GM23248 (cell line): ENCODE data around the gene DONSON. TPM values are rescaled to one million over a fixed set of nuclear protein-coding genes. Genes with fewer than 3 reads are reported as not detected.
"Not testable (repeated sequence)": the region's sequence is repeated elsewhere in the genome, so short reads cannot be mapped to it uniquely, and the experiment has no call there.

Source experiments
- DNase-seq: peaks from one replicate; pipeline ENCODE4 v3.0.0-alpha.2; 2015
- H2AFZ ChIP-seq: fragments of 200-600 bp; sonication (generic); 2 replicates; pipeline ENCODE4 v1.6.1; 2016; ENCODE audit warnings: antibody characterized with exemption
- H3F3A ChIP-seq: fragments of 200-600 bp; sonication (generic); 2 replicates; pipeline ENCODE4 v1.6.1; 2016; ENCODE audit warnings: mild to moderate bottlenecking, antibody characterized with exemption, mixed run types; ENCODE audit not compliant: insufficient read depth
- H3K27ac ChIP-seq: fragments of 200-600 bp; sonication (generic); 2 replicates; pipeline ENCODE4 v1.5.1; 2016; ENCODE audit warnings: mild to moderate bottlenecking
- H3K27me3 ChIP-seq: fragments of 200-600 bp; sonication (generic); replicated peaks from 2 replicates; pipeline ENCODE4 v1.6.1; 2016; ENCODE audit warnings: mild to moderate bottlenecking; ENCODE audit not compliant: insufficient read depth
- H3K36me3 ChIP-seq: fragments of 200-600 bp; sonication (generic); 2 replicates; pipeline ENCODE4 v1.6.1; 2016; ENCODE audit warnings: low read depth, mild to moderate bottlenecking
- H3K4me1 ChIP-seq: fragments of 200-600 bp; sonication (generic); 2 replicates; pipeline ENCODE4 v1.6.1; 2016; ENCODE audit warnings: mild to moderate bottlenecking; ENCODE audit not compliant: insufficient read depth
- H3K4me2 ChIP-seq: fragments of 200-600 bp; sonication (generic); one replicate; pipeline ENCODE4 v1.6.1; 2016; ENCODE audit warnings: mild to moderate bottlenecking; ENCODE audit not compliant: unreplicated experiment
- H3K4me3 ChIP-seq: fragments of 200-600 bp; sonication (generic); 2 replicates; pipeline ENCODE4 v1.5.1; 2016; ENCODE audit warnings: mild to moderate bottlenecking
- H3K79me2 ChIP-seq: fragments of 200-600 bp; sonication (generic); 2 replicates; pipeline ENCODE4 v1.6.1; 2016; ENCODE audit warnings: mild to moderate bottlenecking; ENCODE audit not compliant: insufficient read depth
- H3K9ac ChIP-seq: fragments of 200-600 bp; sonication (generic); 2 replicates; pipeline ENCODE4 v1.6.1; 2016; ENCODE audit warnings: mild to moderate bottlenecking
- H3K9me2 ChIP-seq: fragments of 200-600 bp; sonication (generic); 2 replicates; pipeline ENCODE4 v1.6.1; 2016; ENCODE audit warnings: mixed run types, mild to moderate bottlenecking, moderate library complexity; ENCODE audit not compliant: insufficient read depth
- H3K9me3 ChIP-seq: fragments of 200-600 bp; sonication (generic); one replicate; pipeline ENCODE4 v1.6.1; 2017; ENCODE audit warnings: low read depth
- H4K20me1 ChIP-seq: fragments of 200-600 bp; sonication (generic); 2 replicates; pipeline ENCODE4 v1.6.0; 2016; ENCODE audit not compliant: insufficient read depth
- EZH2 ChIP-seq: fragments of 200-600 bp; sonication (generic); IDR thresholded peaks from 2 replicates; pipeline ENCODE4 v1.6.1; 2018; ENCODE audit warnings: antibody characterized with exemption, mild to moderate bottlenecking; ENCODE audit not compliant: insufficient read depth, poor library complexity, severe bottlenecking
- EZH2phosphoT487 ChIP-seq: fragments of 200-600 bp; sonication (generic); IDR thresholded peaks from 2 replicates; pipeline ENCODE4 v1.6.1; 2018; ENCODE audit warnings: antibody characterized with exemption, moderate library complexity, mild to moderate bottlenecking, low read depth; ENCODE audit not compliant: insufficient read depth
- WGBS, 2 experiments: methylation state at CpG; one replicate each; pipeline ENCODE4 v1.1.6; 2015 to 2017; ENCODE audit warnings: low lambda C conversion rate in 2 of 2, low coverage in 1 of 2; ENCODE audit errors: missing lambda C conversion rate in 2 of 2; 5-methylcytosine and 5-hydroxymethylcytosine counted together
- in situ Hi-C: fragments of 300-500 bp; cut with MboI; formaldehyde crosslinking; loops from 2 replicates; pipeline ENCODE4 v1.15.0; 2020
- polyA plus RNA-seq: library from polyadenylated mRNA; unstranded; fragments of >200 nt; fragmentation: Nextera tagmentation; extraction: Ambion mirVana; gene quantifications from 2 replicates; pipeline ENCODE4 v1.2.1, GENCODE V29; 2016
- total RNA-seq: library from RNA; depleted of rRNA; stranded (reverse); fragments of >200 nt; shearing (Covaris generic); gene quantifications from 2 replicates; pipeline ENCODE4 v1.2.3, GENCODE V29; 2014; rRNA removed

Gene DONSON
- 13.2 and 18.2 TPM in 2 replicates for total RNA-seq
- 14.1 and 16.8 TPM in 2 replicates for polyA plus RNA-seq

DNA sequence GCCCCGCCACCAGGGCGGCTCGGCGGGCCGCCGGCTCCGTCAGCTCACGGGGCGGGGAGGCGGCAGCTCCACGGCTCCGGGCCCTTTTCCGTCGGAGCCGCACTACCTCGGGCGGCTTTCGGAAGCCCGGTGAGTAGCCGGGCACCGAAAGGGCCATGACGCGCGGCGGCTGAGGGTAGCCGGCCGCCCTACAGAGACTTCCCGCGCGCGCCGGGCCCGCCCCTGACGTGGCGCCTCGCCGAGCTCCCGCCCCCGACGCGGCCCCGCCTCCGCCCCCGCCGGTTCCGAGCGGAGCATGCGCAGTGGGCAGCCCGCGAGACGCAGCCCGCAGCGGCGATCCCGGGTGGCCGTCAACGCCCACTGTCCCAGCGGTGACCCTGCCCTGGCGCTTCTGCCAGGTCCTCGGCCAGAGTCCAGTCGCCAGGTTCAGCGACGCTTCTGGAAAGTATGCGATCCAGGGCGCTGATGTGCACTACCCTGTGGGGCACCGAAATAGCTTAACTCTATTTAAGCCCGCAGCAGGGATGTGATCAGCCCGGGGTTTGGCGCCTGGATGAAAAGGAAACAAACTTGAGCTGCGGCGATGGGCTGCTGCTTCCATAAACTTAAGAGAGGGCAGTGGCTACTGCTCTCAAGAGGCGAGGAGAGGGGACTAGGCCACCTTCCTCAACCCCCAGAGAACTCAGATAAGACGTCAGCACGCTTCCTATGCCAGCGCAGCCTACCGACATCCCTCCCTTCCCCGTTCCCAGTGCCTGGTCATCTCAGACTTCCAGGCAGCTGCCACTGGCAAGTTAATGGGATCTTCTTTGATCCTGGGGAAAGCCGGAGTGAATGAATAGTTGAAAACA is at the start of gene DONSON:
Gene DONSON, minus strand, starts transcription at position 200 of the 851 bp plus-strand sequence. Its CDS starts 43 bp downstream, at position 157.
- in situ Hi-C loops, result no loop called here
- H3K4me1 ChIP-seq, result peaks cover 14% of the 10 kb centered on the region
- H3F3A ChIP-seq, result peaks cover 22% of the 10 kb centered on the region
- H3K9me2 ChIP-seq, result no peaks in the 10 kb centered on the region
- peak within 1 kb of the TSS; percentile 90 for H2AFZ ChIP-seq
- peak within 1 kb of the TSS; percentile 90 for H3K4me2 ChIP-seq
- H3K79me2 ChIP-seq, result peaks cover 41% of the 10 kb centered on the region
- H3K27me3 ChIP-seq, result no peaks in the 10 kb centered on the region
- H3K9ac ChIP-seq, result peak within 1 kb of the TSS; percentile 91
- no peaks in the 10 kb centered on the region for H4K20me1 ChIP-seq
- 1 to 2% methylated on average over 37 of the region's 78 CpGs for WGBS, 2 experiments
- peaks cover 14% of the 10 kb centered on the region; the same call in 1 of the 2 replicates for H3K36me3 ChIP-seq
- no peaks in the 10 kb centered on the region for H3K9me3 ChIP-seq
- peak within 1 kb of the TSS; percentile 83 for H3K4me3 ChIP-seq
- peak; percentile 92 for DNase-seq
- H3K27ac ChIP-seq, result peak within 1 kb of the TSS; percentile 91
- TF ChIP-seq EZH2 (no peak), EZH2phosphoT487 (no peak)

DNA sequence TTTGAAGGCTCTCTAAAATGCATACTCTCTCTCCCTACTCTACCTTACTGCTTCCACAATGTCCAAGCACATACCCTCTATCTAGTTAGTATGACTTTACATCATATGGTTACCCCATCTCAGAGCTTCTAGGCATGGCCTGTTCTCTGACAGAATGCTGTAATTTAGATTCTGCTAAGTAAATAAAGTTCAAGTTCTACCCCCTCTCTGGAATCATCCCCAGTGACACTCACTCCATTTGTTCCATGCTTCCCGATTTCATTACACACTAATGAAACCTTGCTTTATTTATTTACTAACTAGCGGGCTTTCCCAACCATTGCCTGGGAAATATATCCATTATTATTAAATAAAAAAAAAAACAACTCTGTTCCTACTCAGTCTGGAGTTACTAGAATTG is 45.8 kb upstream of the DONSON start:
- Histone ChIP-seq H3K4me3 (no peak overlapping the region), H2AFZ (no peak overlapping the region), H4K20me1 (no peaks in the 10 kb centered on the region), H3K9me2 (no peaks in the 10 kb centered on the region), H3F3A (no peaks in the 10 kb centered on the region), H3K27me3 (no peaks in the 10 kb centered on the region), H3K27ac (no peak overlapping the region), H3K4me1 (no peaks in the 10 kb centered on the region), H3K4me2 (no peak overlapping the region), H3K9me3 (no peaks in the 10 kb centered on the region), H3K9ac (no peak overlapping the region), H3K36me3 (peaks cover 25% of the 10 kb centered on the region), H3K79me2 (peaks cover 77% of the 10 kb centered on the region)
- in situ Hi-C loops, result no loop called here
- DNase-seq, result no peak
- no peak for TF ChIP-seq EZH2
- TF ChIP-seq EZH2phosphoT487, result no peak
- WGBS, 2 experiments, result 96 to 98% methylated on average over 2 of the region's 2 CpGs

DNA sequence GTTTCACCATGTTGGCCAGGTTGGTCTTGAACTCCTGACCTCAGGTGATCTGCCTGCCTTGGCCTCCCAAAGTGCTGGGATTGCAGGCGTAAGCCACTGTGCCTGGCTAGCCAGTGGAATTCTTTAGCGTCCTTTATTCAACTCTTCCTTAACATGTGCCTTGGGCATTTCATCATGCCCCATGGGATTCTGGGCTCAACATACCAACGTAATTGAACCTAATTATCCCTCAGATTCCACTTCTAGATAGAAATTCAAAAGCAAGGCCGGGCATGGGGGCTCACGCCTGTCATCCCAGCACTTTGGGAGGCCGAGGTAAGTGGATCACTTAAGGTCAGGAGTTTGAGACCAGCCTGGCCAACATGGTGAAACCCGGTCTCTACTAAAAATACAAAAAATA is 37.7 kb upstream of the DONSON start:
- in situ Hi-C loops, H4K20me1 ChIP-seq, H3K9ac ChIP-seq, H3K4me2 ChIP-seq, H3K9me3 ChIP-seq, DNase-seq, H2AFZ ChIP-seq, H3K9me2 ChIP-seq, H3F3A ChIP-seq, H3K4me1 ChIP-seq, H3K4me3 ChIP-seq, H3K27ac ChIP-seq, H3K27me3 ChIP-seq: not testable (repeated sequence)
- 95 to 98% methylated on average over 7 of the region's 7 CpGs for WGBS, 2 experiments
- Histone ChIP-seq H3K36me3 (peaks cover 36% of the 10 kb centered on the region), H3K79me2 (peaks cover 18% of the 10 kb centered on the region; the same call in 1 of the 2 replicates)

DNA sequence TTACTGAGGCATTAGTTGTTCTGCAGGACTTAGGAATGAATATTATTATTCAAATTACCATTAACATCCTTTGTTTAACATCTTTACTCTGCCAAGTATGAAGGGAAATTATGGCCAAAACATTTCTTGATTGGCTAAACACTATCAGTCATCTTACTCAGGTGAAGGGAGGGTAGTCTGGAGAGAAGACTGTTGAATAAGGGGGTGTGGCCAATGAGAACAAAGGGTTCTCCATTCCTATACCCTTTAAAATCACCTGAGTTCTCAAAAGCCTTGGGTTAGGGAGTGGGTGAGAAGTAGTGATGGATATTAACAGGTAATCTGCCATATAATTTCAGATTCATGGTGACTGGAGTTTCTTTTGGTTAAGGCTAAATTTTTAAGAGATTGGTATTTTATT is 33.8 kb upstream of the DONSON start:
- TF ChIP-seq EZH2, result no peak
- TF ChIP-seq EZH2phosphoT487, result no peak
- Histone ChIP-seq H4K20me1 (no peaks in the 10 kb centered on the region), H3F3A (no peaks in the 10 kb centered on the region), H3K9me2 (no peaks in the 10 kb centered on the region), H3K4me1 (no peaks in the 10 kb centered on the region), H3K79me2 (peaks cover 5% of the 10 kb centered on the region; the same call in 1 of the 2 replicates), H2AFZ (no peak overlapping the region), H3K9me3 (no peaks in the 10 kb centered on the region), H3K9ac (no peak overlapping the region), H3K4me2 (no peak overlapping the region), H3K4me3 (no peak overlapping the region), H3K27ac (no peak overlapping the region), H3K27me3 (no peaks in the 10 kb centered on the region), H3K36me3 (peaks cover 25% of the 10 kb centered on the region)
- in situ Hi-C loops, result no loop called here
- no peak for DNase-seq

- H3K27ac ChIP-seq, result no peak overlapping the region
- no peaks in the 10 kb centered on the region for H3F3A ChIP-seq
- H3K4me3 ChIP-seq, result no peak overlapping the region
- no peak overlapping the region for H3K9ac ChIP-seq
- no peaks in the 10 kb centered on the region for H4K20me1 ChIP-seq
- H3K4me1 ChIP-seq, result no peaks in the 10 kb centered on the region
- 96 to 99% methylated on average over 4 of the region's 4 CpGs for WGBS, 2 experiments
- no peaks in the 10 kb centered on the region for H3K9me2 ChIP-seq
- H3K36me3 ChIP-seq, result peaks cover 32% of the 10 kb centered on the region
- H3K27me3 ChIP-seq, result no peaks in the 10 kb centered on the region
- no peak overlapping the region for H2AFZ ChIP-seq
- in situ Hi-C loops, result no loop called here
- no peaks in the 10 kb centered on the region for H3K79me2 ChIP-seq
- no peak overlapping the region for H3K4me2 ChIP-seq
- H3K9me3 ChIP-seq, result no peaks in the 10 kb centered on the region
- no peak for DNase-seq
- TF ChIP-seq EZH2 (no peak), EZH2phosphoT487 (no peak)
Measured at GRCh38 chr21:33619726-33620125, 31.2 kb upstream of the DONSON start.
